GM19351 (cell line): ENCODE data around the gene NXF1.
A peak's percentile ranks its signal among the peaks of the same experiment; 100 is the strongest.
"Not testable (repeated sequence)": the region's sequence is repeated elsewhere in the genome, so short reads cannot be mapped to it uniquely, and the experiment has no call there.

Source experiments
- ATAC-seq: cut with Tn5 transposase; IDR thresholded peaks from one replicate; pipeline ENCODE4 v1.9.1; 2021; ENCODE audit warnings: mild to moderate bottlenecking, moderate library complexity; ENCODE audit not compliant: unreplicated experiment

The NXF1 gene

DNA sequence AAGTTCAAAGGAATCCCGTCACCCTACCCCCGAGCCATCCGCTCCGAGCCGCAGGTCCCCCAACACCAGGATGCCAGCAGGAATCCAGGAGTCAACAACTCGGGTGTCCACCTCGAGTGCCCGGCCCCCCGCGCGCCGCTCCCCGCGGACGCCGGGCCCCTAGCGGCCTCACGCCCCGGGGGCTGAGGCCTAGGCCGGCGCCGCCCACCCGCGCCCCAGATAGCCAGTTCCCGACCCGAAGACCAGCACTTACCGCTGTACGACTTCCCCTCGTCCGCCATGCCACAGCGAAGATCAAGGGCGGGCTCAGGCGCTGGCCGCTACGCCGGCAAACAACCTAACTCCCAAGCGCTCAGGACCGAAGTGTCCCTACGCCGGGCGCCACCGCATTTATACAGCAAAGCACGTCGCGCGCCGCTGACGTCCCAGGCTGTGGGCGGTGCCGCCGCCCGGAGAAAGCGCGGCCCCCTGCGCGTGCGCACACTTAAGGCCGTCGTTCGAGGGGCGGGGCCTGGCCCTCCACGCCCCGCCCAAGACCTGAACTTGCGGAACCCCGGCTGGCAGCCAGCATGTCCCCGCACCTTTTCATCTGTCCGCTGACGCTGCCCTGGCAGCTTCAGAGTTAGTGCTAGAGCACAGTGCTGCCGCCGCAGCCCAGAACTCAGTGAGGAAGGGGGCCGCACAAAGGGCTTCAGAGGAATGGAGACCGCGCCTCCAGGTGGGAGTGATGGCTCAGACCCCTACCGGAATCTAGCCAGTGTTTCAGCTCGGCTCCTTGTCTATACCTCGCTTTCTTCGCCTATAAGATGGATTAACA is at the start of gene NXF1:
TSS of gene NXF1 (minus strand) at position 365 of the 817 bp plus-strand sequence. CDS start at position 281, 84 bp downstream.
- ATAC-seq, result peak; percentile 81

DNA sequence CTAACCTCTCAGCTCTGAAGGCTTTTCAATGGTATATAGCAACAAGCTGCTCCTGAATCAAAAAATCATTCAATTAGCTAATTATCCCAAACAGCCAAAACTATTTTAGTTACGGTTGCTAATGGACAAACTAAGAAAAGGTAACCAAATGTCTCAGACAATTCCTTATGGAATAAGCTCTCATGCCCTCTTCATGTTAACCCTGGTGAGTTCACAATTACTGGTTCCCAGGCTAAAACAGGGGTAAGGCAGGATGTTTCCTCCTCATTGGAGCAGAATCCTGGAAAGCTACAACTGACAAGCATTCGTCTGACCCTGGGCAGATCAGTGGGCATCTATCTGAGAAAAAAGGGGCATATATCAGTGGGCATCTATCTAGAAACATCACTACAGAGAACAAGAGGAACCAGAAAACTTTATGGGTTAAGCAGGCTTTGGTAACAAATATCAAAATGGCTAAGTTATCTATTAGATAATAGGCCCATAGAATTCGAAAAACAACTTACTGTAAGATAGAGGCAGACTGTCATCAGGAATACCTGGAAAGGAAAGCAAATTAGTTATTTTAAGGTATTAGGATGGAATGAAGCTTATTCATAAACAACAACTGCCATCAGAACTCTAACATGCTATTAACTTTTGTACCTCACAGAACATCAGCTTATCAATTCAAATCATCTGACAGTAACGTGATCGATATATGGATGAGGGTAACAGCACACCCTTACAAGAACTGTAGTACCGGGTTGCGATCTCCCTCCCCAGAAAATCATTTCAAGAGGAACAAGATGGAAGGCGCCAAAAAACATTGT is 49.0 kb upstream of the NXF1 start:
- no peak for ATAC-seq

DNA sequence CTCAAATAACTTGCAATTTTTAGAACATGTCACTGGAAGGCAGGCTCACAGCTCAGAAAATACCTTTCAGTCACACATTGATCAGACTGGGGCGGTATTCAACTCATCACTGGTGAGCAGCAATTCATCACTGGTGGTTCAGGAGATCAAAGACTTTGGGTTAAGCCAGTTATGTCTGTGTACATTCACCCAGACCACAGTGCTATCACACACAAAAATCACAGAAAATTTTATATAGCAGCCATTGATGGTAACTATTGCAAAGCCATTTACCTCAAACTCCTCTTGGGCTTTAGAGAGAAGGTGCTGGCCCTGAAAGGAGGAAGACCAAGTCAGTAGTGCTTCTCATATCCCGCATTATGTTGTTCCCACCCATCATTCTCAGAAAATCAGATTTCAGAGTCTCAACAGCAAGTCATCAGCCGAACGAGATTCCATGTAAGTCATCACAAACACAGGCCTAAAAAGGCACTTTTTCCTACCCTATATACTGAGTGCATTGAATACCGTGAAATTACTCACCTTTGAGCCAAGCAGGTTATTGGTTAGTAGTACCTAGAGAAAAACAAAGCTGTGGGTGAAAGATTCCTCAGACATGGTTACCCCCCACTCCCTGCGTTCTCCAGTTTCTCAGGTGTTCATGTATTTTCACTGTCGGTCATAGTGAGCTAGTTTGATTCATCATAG is 48.2 kb upstream of the NXF1 start:
- ATAC-seq, result no peak

DNA sequence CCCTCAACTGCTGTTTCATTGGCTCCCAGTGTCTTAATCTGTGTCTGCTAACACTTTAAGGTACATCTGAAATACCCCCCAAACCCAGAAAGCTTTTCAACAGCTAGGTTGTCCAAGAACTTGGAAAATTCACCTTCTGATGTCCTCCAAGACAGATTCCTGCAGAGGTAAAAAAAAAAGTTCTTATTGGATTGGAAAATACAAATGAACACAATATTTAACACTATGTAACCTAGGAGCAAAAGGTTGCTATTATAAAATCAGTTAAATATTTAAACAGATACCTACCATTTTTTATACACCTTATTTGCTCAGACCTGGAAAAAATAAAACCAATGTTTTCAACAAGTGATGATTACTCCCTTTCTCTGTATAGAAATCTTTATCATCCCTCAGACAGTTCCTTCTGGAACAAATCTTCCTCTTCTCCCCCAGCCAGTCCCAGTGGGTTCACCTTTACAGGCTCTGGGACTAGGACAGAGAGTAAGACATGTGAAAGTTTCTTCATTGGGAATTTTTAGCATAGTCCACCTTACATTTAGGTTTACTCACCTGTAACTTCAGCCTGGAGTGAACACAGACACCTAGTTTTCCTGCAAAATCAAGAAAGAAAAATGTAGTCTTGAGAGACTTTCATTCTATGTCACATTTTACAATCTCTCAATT is 47.4 kb upstream of the NXF1 start:
- ATAC-seq, result no peak

DNA sequence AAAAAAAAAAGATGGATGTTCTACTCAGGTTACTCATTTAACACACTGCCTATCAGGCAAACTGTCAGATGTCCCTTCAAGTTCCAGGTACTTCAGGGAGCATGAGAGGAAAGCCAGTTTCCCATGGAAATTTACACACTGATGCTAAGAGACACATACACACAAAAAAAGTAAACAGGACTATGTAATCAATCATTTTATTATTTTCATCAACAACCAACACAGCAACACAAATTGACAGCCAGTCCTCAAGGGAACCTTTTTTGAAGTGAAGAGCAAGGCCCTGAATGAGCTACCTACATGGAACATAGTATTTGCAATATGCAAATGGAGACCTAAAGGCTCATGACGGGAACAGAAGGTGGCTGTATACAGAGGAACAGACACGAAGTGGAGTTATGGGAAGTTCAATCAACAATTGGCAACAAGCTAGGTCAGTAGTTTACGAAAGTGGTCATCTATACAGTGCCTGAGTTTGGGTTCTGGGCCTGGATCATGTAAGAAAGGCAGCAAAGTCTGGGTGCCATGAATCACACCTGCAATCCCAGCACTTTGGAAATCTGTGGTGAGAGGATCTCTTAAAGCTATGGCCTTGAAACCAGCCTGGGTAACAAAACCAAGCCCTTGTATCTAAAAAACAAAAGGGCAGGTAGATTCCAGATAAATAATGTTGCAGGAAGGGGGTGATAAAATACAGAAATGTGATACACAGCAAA is 46.7 kb upstream of the NXF1 start:
- no peak for ATAC-seq

DNA sequence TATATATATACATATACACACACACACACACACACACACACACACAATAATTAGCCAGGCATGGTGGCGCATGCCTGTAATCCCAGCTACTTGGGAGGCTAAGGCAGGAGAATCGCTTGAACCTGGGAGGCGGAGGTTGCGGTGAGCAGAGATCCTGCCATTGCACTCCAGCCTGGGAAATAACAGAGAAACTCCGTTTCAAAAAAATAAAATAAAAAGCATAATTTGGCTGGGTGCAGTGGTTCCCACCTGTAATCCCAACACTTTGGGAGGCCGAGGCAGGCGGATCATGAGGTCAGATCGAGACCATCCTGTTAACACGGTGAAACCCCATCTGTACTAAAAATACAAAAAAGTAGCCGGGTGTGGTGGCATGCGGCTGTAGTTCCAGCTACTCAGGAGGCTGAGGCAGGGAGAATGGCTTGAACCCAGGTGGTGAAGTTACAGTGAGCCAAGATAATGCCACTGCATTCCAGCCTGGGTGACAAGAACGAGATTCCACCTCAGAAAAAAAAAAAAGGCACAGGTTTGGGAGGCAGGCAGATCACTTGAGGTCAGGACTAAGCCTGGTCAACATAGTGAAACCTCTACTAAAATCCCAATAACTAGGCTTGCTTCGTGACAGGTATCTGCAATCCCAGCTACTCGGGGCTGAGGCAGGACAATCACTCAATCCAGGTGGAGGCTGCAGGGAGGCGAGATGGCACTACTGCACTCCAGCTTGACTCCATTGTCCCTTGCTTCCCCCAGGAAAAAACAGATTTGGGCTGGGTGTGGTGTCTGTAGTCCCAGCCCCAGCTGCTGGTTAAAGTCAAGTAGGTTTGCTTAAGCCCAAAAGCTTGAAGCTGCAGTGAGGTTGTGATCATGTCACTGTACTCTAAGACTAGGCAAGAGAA is 45.9 kb upstream of the NXF1 start:
- no peak for ATAC-seq

DNA sequence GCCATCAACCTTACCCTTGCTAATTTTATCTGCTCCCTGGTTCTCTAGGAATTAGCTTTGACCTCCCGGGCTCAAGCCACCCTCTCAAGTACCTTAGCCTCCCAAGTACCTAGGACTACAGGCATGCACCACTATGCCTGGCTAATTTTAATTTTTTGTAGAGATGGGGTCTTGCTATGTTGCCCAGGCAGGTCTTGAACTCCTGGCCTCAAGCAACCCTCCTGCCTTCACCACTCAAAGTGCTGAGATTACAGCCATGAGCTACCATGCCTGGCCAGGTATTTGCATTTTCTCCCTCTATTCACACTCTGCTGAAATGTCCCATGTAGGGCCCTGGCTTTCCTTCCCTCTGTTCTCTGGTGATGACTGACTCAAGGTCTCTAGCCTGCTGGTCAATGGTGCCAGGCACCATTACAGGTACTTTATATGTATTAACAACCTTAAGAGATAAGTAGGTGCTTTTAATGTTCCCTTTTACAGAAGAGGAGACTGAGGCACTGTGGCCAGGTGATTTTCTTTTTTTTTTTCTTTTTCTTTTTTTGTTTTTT is 42.6 kb upstream of the NXF1 start:
- no peak for ATAC-seq

DNA sequence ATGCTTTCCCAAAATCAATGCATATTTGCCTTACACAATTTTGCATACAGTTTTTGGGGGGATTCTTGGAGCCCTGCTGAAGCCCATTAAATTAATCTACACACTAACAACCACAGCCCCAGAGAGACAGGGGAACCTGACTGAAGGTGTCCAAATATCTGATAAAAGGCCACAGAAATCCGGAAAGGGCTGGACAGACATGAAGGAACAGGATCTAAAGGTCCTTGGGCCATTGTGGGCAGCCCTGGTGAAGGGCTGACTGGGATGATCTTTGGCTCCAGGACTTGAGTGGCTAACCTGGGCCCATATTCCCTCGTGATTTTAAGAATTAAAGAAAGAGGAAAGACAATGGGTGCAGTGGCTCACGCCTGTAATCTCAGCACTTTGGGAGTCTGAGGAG is 40.9 kb upstream of the NXF1 start:
- ATAC-seq, result no peak

DNA sequence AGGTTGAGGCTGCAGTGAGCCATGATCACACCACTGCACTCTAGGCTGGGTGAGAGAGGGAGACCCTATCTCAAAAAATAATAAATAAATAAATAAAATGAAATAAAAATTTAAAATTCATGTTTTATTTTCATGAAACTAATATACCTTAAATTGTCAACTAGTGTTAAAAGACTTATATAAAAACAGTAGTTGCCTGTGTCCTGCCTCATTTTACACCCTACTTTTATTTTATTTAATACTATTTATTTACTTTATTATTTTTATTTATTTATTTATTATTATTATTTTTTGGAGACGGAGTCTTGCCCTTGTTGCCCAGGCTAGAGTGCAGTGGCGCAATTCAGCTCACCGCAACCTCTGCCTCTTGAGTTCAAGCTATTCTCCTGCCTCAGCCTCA is 38.9 kb upstream of the NXF1 start:
- no peak for ATAC-seq

DNA sequence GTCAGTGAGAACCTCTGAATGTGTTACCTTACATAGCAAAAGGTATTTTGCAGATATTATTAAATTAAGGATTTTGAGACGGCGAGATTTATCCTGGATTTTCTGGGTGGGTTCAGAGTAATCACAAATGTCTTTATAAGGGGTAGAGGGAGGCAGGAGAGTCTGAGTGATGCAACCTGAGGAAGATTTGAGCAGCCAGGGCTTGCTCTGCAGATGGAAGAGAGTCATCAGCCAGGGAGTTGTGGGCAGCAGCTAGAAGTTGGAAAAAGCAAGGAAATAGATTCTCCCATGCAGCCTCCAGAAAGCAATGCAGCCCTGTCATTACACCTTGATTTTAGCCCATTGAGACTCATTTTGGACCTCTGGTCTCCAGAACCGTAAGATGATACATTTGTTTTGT is 38.2 kb upstream of the NXF1 start:
- ATAC-seq, result no peak

DNA sequence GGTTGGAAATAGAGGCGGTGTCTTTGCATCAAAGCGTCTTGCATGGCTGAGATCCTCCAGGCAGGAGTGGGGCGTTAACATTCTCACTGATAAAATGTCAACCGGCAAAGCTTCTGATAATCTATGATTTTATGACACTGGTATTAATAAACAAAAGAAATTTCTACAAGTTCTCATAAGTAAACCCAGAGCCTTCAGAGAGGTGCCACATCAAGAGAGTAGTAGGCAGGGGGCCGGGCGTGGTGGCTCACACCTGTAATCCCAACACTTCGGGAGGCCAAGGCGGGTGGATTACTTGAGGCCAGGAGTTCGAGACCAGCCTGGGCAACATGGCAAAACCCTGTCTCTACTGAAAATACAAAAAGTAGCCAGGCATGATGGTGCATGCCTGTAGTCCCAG is 37.7 kb upstream of the NXF1 start:
- not testable (repeated sequence) for ATAC-seq

DNA sequence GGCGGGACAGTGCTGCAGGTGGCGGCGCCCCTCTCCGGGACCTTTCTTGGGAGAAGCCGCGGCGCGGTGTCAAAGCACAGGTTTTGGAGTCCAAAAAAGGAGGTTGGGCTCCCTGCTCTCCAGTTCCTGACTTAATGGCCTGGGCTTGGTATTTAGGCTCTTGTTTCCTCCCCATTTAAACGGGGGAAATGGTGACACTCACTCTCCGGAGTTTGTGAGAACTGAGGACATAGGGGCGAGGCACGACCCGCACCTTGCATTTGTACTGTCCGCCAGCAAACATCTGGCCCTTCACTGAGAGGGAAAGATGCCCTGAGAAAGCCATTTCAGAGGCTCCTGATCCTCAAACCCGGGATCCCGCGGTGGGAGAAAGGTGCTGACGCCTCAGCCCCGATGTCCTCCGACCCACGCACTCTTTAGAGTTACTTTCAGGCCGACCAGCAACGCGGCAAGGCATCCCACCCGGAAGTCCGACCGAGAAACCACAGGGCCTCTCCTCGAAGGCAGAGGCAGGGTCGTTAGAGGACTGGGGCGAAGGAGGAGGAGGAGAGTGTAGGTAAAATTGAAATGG is 37.0 kb upstream of the NXF1 start:
- no peak for ATAC-seq

DNA sequence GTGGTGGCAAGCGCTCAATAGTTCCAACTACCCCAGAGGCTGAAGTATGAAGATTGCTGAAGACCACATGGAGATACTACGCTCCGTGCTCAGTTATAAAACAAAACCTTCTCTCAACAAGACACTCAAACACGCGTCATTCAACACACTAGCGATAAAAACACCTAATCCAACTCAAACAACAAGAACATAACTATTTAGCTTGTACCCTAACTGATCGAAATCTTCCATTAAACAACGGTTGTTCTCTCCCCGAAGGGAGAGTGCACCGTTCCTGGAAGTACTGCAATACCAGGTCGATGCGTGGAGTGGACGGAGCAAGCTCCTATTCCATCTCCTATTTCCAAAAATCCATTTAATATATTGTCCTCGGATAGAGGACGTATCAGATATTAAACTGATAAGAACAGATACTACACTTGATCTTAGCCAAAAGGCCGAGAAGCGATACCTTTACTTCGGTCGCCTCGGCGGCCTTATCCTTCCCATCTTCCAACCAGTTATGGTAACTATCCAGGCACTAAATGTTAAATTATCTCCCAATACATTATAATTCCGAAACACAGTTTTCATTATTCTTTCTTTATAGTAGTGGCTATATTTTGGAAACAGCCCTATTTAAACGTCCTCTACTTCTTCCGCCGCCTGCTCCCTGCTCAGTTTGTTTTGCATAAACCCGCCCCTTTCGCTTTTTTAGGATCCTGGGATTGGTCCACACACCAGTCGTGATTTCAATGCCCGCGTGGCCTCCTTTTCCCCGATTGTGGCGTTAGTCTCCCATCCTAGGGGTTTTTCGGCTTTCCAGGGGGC is 36.3 kb upstream of the NXF1 start:
- ATAC-seq, result peak; percentile 67

DNA sequence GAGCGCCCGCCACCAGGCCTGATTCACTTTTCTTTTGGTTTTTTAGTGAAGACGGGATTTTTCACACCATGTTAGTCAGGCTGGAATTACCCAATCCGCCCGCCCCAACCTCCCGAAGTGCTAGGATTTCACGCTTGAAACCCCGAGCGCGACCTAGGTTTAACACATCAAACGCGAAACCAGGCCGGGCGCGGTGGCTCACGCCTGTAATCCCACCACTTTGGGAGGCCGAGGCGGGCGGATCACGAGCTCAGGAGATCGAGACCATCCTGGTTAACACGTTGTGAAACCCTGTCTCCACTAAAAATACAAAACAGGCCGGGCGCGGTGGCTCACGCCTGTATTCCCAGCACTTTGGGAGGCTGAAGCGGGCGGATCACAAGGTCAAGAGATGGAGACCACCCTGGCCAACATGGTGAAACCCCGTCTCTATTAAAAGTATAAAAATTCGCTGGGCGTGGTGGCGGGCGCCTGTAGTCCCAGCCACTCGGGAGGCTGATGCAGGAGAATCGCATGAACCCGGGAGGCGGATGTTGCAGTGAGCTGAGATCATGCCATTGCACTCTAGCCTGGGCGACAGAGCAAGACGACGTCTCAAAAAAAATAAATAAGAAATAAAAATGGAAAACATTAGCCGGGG is 35.6 kb upstream of the NXF1 start:
- ATAC-seq, result not testable (repeated sequence)

DNA sequence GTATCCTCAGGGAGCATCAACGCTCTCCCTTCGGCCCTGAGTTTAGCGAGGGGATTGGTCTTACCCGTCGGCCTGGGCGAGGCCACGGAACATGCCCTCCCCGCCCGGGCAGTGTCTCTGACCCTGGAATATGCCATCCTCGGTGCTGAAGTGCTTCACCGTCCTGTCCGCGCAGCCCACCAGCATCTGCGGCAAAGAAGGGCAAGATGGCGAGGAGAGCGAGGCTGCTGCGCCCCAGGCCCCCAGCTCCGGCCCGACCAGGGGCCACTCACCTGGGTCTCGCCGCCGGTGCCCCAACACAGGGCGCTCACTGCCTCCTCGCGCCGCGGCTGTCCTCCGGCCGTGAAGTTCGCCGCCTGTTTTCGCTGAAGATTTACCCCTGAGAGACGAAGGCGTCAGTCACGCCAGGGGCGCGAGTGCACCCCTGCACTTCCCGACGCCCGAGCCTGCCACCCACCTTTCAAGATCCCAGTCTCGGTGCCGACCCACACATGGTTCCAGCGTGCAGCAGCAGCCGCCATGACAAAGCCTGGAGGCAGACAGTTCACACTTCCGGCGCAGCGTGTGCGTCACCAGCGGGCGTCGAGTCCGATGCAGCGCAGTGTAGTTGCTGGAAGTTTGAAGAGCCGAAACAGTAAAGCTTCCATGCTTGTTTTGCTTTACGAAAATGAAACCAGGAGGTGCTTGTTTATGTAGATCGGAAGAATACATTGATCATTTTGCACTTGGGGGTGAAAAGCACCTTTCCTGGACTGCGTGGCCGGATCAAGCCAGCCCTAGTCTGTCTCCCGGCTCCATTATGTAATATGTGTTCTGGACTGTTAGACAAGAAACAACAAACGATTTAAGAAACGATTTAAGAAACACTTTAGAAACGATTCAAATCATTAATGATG is 34.1 kb upstream of the NXF1 start, which contains the start of gene WDR74:
TSS of gene WDR74 (minus strand) at position 541 of the 896 bp plus-strand sequence. CDS start at position 521, 20 bp downstream.
- ATAC-seq, result peak; percentile 47

DNA sequence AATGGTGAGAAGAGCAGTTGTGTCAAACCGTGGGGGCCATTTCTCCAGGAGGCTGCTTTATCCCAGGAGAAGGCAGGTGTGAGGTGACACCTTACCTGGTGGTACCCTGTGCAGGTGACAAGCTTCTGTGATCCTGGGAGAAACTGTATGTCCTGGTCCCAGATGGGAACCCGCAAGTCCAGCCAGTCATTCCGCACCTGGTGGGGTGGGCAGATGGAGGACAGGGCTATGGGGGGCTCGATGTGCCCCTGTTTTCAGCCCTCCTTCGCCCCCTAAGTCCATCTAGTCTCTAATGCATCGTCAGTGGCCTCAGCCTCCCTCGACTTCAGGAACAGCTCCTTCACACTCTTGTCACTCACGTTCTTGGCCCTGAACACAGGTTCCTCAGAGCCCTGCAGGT is 30.1 kb upstream of the NXF1 start:
- no peak for ATAC-seq
